Liver (tissue), 9 donors: ENCODE data around the gene ABCA12. TPM values are rescaled to one million over a fixed set of nuclear protein-coding genes. Genes with fewer than 3 reads are reported as not detected.

Source experiments
- DNase-seq: peaks from one replicate; pipeline ENCODE4 v3.0.0-alpha.2; 2017; ENCODE audit warnings: low spot score
- H3K27ac ChIP-seq, 2 donors: one replicate each; pipeline ENCODE4 v1.7.0; 2013; ENCODE audit warnings: inconsistent platforms in 2 of 2, low read length in 2 of 2, control low read depth in 1 of 2, low read depth in 1 of 2, mild to moderate bottlenecking in 1 of 2
- H3K27me3 ChIP-seq, 4 donors: one replicate each; pipeline versions ENCODE4 v1.6.1 to v1.7.0; 2013; ENCODE audit warnings: low read length in 3 of 4, inconsistent platforms in 1 of 4, mild to moderate bottlenecking in 1 of 4, moderate library complexity in 1 of 4; ENCODE audit not compliant: control insufficient read depth in 4 of 4, insufficient read depth in 4 of 4
- H3K36me3 ChIP-seq, 4 donors: one replicate each; pipeline versions ENCODE4 v1.6.1 to v1.7.0; 2013; ENCODE audit warnings: low read length in 3 of 4, mild to moderate bottlenecking in 3 of 4, low read depth in 1 of 4, moderate library complexity in 1 of 4; ENCODE audit not compliant: control insufficient read depth in 4 of 4, insufficient read depth in 3 of 4
- H3K4me1 ChIP-seq, 4 donors: one replicate each; pipeline versions ENCODE4 v1.6.1 to v1.7.0; 2013; ENCODE audit warnings: low read length in 3 of 4, mild to moderate bottlenecking in 3 of 4, moderate library complexity in 1 of 4; ENCODE audit not compliant: control insufficient read depth in 4 of 4, insufficient read depth in 4 of 4
- H3K4me3 ChIP-seq, 3 donors: one replicate each; pipeline versions ENCODE4 v1.6.1 to v1.7.0; 2013; ENCODE audit warnings: low read length in 3 of 3, control low read depth in 1 of 3, low read depth in 1 of 3, mild to moderate bottlenecking in 1 of 3
- H3K9ac ChIP-seq, 2 donors: one replicate each; pipeline ENCODE4 v1.7.0; 2013; ENCODE audit warnings: low read length in 2 of 2, mild to moderate bottlenecking in 2 of 2, moderate library complexity in 2 of 2, control low read depth in 1 of 2, low read depth in 1 of 2
- H3K9me3 ChIP-seq, 4 donors: one replicate each; pipeline versions ENCODE4 v1.6.1 to v1.7.0; 2013; ENCODE audit warnings: low read length in 3 of 4; ENCODE audit not compliant: control insufficient read depth in 4 of 4
- ATF3 ChIP-seq: IDR thresholded peaks from 2 replicates; pipeline ENCODE4 v1.6.1; 2016; ENCODE audit warnings: antibody characterized with exemption
- CTCF ChIP-seq: fragments of 150-350 bp; IDR thresholded peaks from 2 replicates; pipeline ENCODE4 v1.5.1; 2017; ENCODE audit warnings: improper control_type of control experiment, low read depth, low read length; ENCODE audit not compliant: missing input control
- FOXA2 ChIP-seq: IDR thresholded peaks from 2 replicates; pipeline ENCODE4 v1.6.1; 2016; ENCODE audit warnings: antibody characterized with exemption
- HNF4G ChIP-seq: IDR thresholded peaks from 2 replicates; pipeline ENCODE4 v1.6.1; 2016; ENCODE audit warnings: antibody characterized with exemption
- JUND ChIP-seq, 2 donors: IDR thresholded peaks; 2 replicates each; pipeline ENCODE4 v1.6.1; 2016; ENCODE audit warnings: antibody characterized with exemption in 2 of 2
- MAX ChIP-seq: IDR thresholded peaks from 2 replicates; pipeline ENCODE4 v1.6.1; 2016; ENCODE audit warnings: antibody characterized with exemption
- REST ChIP-seq: IDR thresholded peaks from 2 replicates; pipeline ENCODE4 v1.6.1; 2016; ENCODE audit warnings: antibody characterized with exemption, mild to moderate bottlenecking
- RXRA ChIP-seq, 2 donors: IDR thresholded peaks; 2 replicates each; pipeline ENCODE4 v1.6.1; 2017 to 2018; ENCODE audit warnings: antibody characterized with exemption in 2 of 2, mild to moderate bottlenecking in 1 of 2
- SP1 ChIP-seq: IDR thresholded peaks from 2 replicates; pipeline ENCODE4 v1.6.1; 2018; ENCODE audit warnings: antibody characterized with exemption, mild to moderate bottlenecking
- TAF1 ChIP-seq: conservative IDR thresholded peaks from 2 replicates; pipeline ENCODE4 v1.6.1; 2016; ENCODE audit warnings: antibody characterized with exemption, mild to moderate bottlenecking
- YY1 ChIP-seq: IDR thresholded peaks from 2 replicates; pipeline ENCODE4 v1.6.1; 2016; ENCODE audit warnings: antibody characterized with exemption, mild to moderate bottlenecking
- ZBTB33 ChIP-seq: IDR thresholded peaks from 2 replicates; pipeline ENCODE4 v1.6.1; 2016; ENCODE audit warnings: antibody characterized with exemption
- WGBS: extraction: QIAGEN DNeasy Blood & Tissue Kit; methylation state at CpG from one replicate; pipeline ENCODE4 v1.1.7; 2013; 5-methylcytosine and 5-hydroxymethylcytosine counted together
- polyA plus RNA-seq, 2 donors: library from polyadenylated mRNA; stranded (reverse) in 1 of 2; unstranded in 1 of 2; fragments of 200-250 nt in 1 of 2; fragments of >200 nt in 1 of 2; fragmentation: Nextera tagmentation in 1 of 2; extraction: Ambion mirVana in 1 of 2; gene quantifications; one replicate each; pipeline versions ENCODE4 v1.2.1 to v1.2.3, GENCODE V29; 2013 to 2015
- total RNA-seq, 2 donors: library from RNA; depleted of rRNA; stranded (reverse); fragments of >200 nt; gene quantifications; one replicate each; pipeline ENCODE4 v1.2.3, GENCODE V29; 2014
- donor health status: healthy.
- donor health status: healthy.
- donor health status: healthy.
- donor health status: healthy.
- donor health status: healthy.

Gene ABCA12
- total and polyA plus RNA-seq, 4 donors: 0.03 TPM; not detected in 3

- Histone ChIP-seq H3K9ac (no peak overlapping the region), H3K4me1 (no peaks in the 10 kb centered on the region), H3K27me3 (no peaks in the 10 kb centered on the region), H3K27ac (no peak overlapping the region), H3K36me3 (no peaks in the 10 kb centered on the region), H3K9me3 (no peaks in the 10 kb centered on the region), H3K4me3 (no peak overlapping the region)
- 82% methylated on average over 1 of the region's 1 CpG for WGBS
- TF ChIP-seq SP1: no peak
- TF ChIP-seq HNF4G: no peak
- TF ChIP-seq FOXA2: no peak
- DNase-seq: no peak
Observed at GRCh38 chr2:215028231-215028630, 110.2 kb downstream of the ABCA12 start.

- Histone ChIP-seq H3K36me3 (no peaks in the 10 kb centered on the region), H3K27me3 (no peaks in the 10 kb centered on the region), H3K4me3 (no peak overlapping the region), H3K9ac (no peak overlapping the region), H3K4me1 (no peaks in the 10 kb centered on the region), H3K9me3 (no peaks in the 10 kb centered on the region), H3K27ac (no peak overlapping the region)
- WGBS: 46% methylated on average over 2 of the region's 2 CpGs
- no peak for DNase-seq
- TF ChIP-seq JUND (IDR thresholded peaks at IDR 0.05): no peak
- TF ChIP-seq ATF3: no peak
- no peak for TF ChIP-seq TAF1
- TF ChIP-seq CTCF: no peak
- TF ChIP-seq MAX: no peak
- no peak for TF ChIP-seq ZBTB33
- no peak for TF ChIP-seq YY1
- TF ChIP-seq FOXA2: no peak
- TF ChIP-seq RXRA (IDR thresholded peaks at IDR 0.05): no peak
- TF ChIP-seq REST: no peak
- no peak for TF ChIP-seq HNF4G
Observed at GRCh38 chr2:215027779-215028178, 110.6 kb downstream of the ABCA12 start.
